NCI-H1092 treated with DMSO at 0.1 percent for 48 hours (cell line): ENCODE results near the gene RUNX3.

Experiments
- DNase-seq: peaks from one replicate; lab custom pipeline; 2025; lab: John Stamatoyannopoulos, UW

The RUNX3 gene

DNA sequence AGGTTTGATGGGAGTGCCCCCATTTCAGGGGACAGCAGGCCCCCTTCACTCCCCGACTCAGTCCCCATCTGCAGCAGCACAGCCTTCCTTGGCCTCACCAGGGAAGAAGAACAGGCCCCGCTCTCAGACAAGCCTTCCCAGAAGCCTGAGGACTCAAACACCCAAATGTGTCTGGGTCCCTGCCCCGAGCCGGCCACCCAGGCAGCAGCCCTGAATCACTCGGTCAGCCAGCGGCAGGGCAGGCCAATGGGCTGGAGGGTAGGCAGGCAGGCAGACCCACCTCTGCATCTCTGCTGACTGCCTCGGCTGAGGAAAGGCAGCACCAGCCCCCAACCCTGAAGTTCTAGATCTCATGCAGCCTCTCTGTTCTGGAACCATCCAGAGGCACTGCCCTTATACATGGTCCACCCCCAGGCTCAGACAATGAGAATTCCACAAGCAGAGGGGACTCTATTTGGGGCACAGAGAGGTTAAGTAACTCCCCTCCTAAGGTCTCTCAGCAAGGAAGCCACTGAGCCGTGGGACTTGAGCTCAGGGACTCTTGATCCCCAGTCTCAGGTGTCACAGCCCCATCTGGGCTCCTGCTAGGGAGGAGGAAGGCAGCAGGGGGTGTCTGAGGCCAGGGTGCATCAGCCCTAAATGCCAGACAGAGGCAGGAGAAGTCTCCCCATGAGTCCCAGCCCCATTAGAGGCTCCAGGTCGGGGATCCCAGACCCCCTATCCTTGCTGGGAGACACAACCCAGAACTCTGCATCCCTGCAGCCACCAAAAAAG, 33.2 kb upstream of the RUNX3 start:
- DNase-seq: no peak

DNA sequence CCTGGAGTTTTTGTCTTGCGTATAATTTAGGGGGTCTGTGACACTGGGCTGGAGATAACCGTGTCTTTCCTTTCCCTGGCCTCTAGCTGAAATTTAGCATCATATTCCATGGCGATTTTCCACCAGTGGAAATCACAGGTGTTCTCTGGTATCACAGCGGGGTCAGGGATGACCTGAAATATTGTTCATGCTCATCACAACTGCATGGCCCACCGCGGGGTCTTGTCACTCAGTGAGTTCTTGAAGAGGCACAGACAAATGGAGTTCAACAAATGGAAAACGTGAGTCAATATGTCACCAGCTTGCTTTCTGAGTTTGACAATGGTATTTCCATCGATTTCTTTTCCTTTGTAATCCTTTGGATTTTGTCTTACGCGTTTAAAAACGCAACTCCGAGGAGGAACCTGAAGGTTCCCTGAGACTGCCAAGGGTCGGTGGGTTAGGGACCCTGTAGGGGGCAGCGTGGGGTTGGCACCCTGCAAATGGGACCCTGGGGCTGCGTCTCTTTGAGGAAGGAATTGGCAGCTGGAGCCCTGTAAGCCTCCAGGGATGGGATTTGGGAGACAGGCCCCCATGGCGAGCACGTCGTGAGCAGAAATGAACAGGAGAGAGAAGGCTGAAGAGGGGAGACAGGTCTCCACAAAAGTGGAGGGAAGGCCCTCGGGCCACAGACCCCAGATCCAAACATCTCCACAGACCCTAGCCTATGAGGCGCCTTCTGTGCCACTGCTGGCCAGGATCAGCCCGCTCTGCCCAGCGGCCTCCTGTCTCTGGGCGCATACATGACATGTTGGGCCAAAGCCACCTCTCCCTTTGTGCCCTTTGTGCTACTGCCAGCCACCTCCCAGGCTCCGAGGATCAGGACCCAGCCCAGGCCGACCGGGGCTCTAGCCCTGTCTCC, 32.1 kb upstream of the RUNX3 start:
- no peak for DNase-seq

DNA sequence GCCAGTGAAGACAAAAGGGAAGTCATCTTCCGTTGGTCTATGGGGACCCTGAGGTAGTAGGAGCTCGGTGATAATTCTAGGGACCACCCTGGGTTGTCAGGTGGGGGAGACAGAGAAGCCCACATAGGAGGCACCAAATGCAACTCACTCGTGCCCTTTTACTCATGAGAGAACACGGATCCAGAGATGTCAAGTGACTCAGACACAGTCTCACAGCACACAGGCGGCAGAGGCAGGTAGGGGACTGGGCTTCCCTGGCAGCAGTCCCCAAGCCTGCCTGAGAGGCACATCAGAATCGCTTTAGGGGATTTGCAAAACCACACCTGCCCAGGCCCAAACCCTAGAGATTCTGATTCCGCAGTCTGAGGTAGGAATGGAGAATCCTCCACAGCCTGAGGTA, 31.3 kb upstream of the RUNX3 start:
- no peak for DNase-seq

DNA sequence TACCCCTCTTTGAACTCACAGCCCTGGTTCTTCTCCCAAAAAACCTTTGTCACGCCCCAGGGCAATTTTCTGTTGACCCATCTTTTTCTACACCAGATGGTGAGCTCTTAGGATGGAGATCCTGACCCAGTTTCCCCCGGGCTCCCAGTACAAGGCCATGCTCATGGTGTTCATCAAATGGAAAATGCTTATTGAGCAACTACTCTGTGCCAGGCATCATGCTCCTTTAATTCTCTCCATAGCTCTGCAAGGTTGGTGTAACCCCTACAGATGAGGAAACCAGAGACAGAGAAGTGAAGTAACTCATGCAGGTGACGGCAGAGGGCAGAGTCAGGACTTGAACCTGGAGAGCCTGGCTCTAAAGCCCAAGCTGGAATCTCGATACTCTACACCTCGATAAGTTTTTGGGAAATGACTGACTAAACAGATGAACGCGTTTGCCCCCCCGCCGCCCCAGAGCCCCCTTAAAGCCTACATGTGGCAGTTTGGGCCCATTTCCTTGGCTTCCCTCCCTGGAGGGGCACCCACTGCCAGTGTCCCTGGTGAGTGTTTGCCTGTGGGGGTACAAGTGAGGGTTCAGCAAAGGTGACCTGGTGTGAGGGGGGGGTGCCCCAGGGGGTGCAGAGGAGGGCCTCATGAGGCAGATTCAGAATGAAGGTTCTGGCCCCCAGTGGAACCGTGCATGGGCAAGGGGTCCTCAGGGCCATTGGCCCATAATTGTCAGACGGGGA, 30.2 kb upstream of the RUNX3 start:
- DNase-seq: no peak

DNA sequence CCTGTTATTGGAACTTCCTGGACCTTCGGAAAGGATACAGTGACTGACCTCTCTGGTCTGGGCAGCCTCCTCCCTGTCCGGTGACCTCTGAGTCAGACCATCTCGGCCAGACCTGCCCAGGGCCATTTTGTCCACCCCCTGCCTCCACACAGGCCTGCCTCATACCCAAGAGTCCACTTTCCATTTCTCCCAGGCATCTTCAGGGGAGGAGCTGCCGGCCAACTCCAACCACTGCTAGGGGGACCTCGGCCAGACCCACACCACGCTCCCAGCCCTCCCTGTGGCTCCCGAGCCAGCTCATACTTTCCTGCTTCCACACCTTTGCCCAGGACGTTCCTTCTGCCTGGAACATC, 29.5 kb upstream of the RUNX3 start:
- no peak for DNase-seq

DNA sequence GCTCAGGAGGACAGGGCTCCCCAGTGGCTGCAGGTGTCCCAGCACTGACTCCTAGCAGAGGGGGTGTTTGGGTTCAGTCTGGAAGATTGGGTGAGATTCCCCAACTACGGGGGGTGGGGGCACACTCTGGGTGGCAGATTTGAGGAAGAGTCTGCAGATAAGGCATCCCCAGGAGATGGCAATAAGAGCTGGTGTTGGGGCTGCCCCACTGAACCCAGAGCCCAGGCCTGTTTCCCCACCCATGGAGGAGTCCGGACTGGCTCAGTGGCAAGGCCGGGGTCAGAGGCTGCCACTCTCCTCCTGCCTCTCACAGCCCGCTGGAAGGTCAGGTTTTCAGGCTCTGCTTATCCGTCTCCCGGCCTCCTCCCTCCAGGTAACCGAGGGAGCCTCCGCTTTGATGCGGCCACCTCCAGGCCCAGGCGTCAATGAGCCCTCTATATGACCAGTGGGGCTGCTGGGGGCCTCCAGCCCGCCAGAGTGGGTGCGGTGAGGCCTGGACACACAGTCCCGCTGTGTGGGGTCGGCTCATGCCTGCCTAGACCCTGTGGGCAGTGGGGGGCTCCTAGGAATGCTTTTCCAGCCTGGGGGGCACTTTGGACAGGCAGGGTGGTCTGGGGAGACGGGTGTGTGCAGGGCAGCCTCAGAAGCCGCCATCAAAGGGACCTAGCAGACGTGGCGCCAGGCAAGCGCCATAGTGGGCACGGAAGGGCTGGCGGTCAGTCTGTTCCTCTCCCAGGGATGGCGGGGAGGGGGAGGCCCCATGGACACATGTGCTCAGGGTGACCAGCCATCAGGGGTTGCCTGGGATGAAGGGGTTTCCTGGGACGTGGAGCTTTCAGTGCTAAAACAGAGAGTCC, 28.9 kb upstream of the RUNX3 start:
- DNase-seq: no peak

DNA sequence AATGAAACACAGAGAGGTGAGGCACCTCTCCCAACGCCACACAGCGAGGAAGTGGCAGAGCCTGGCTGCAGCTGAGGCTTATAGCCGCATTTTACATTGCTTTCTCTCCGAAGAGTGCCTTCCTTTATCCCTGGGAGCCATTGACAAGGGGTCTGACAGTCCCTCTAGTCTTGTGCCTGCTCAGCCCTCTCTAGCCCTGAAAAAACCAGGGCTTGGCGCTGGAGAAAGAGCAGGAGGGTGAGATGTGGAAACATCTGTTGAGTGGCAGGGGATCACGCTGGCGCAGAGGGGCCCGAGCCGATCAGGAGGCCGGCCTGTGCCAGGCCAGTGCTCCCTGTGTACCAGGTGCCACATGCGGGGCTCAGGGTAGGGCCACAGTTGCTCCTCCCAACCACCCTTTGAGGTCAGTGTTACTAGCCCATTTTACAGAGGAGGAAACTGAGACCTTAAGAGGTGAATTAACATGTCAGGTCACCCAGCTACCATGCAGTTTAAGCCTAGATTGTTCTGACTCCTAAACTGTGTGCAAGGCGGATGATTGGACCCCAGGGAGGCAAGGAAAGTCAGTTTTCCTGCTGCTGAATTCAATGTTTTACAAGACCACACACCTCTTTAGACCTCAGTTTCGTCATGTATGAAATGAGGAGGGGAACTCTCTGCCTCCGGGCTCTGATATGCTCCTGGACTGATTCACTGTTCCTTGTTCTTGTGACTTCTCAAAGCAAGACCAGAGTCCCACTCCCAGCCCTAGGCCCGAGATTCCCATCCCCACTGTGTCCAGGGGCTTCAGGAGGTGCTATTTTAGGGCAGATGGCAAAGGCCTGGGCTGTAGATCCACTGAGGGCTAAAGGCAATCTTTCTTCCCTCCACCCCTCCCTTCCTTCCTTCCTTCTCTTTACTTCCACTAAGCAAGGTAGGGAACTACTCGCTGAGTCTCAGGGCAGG, 28.0 kb upstream of the RUNX3 start:
- no peak for DNase-seq

DNA sequence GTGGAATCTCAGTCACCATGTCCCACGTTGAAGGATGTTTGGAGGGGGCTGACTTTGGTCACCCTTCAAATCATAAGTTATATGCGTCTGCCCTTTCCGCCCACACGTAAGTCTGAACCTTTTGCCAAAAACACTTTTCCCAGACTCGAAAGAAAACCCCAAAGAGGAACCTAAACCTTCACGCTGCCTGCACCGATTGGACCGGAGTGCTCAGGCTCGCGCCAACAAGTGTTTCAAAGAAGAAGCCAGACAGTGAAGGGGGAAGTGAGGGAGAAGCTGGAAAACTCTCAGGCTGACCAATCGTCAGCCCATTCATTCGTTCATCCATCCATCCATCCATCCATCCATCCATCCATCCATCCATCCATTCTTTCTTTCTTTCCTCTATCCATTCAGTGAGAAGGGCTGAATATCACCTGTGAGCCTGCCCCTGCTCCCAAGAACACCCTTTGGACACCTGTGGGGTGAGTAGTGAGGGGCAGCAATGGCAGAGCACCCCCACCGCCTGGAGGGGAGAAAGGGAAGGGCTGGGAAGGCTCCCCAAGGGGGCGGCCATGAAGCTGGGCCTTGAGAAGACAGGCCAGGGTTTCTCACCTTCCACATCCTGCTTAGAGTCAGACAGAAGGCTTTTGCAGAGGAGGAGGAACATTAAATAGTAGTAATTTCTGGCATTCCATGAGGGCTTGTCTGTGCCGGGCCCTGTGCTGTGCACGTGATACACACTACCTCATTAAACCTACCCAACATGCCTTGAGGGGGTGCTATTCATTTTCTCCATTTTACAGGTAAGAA, 27.1 kb upstream of the RUNX3 start:
- no peak for DNase-seq

DNA sequence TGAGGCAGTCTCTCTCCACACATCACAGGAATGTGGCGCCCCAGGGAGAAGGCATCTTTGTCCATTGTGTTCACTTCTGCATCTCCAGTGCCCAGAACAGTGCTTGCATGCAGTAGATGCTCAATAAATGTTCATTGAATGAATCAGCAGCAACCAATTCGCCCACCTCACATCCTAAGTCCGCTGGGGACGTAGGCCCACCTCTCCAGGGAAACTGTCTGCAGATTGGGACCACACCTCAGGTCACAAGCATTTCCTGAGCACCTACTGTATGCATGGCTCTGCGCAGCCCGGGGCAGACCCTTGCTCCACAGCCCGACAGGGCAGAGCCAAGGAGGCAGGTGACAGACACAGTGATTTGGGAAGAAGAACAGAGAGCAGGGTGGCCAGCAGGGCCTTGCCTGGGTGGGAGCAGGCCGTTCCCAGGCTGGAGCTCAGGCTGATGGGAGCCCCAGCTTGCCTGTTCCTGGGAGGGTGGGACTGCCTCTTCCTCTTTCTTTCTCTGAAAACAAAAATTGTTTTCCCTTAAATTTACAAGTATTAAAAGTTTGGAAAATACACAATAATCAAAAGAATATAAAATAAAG, 25.8 kb upstream of the RUNX3 start:
- DNase-seq: no peak

DNA sequence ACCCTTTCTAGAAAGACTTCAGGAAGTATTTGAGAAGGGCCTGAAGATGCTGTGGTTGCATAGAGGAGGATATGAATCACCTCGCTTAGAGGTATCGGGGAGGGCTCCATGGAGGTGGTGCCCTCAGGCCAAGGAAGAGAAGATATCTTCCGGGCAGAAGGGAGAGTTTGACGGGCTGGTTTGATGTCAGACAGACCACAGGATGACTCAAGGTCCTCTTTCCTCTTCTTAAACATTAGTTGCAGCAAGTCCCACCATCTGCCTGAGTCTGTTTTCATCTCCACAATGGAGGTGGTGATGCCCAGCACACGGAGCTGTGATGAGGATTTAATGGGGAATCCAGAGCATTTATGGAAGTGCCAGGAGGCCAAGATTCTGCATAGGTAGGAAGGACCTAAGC, 25.1 kb upstream of the RUNX3 start:
- DNase-seq: no peak

DNA sequence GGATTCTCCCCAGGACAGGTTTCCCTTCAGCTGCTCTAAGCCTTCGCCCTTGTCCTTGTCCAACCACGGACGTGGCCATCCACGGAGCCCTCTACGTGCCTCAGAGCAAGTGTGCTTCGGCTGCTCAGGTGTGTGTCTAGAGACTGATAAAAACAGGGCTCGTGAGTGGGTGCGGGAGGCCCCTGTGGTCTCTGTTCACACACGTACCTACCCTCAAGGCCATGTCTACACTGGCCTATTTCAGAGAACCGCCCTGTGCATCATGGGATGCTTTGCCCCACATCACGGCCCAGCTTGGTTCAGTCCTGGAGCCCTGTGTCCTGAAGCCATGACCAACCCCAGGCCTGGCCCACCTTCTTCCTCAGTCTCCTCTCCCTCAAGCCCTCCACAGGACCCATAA, 24.6 kb upstream of the RUNX3 start:
- no peak for DNase-seq

DNA sequence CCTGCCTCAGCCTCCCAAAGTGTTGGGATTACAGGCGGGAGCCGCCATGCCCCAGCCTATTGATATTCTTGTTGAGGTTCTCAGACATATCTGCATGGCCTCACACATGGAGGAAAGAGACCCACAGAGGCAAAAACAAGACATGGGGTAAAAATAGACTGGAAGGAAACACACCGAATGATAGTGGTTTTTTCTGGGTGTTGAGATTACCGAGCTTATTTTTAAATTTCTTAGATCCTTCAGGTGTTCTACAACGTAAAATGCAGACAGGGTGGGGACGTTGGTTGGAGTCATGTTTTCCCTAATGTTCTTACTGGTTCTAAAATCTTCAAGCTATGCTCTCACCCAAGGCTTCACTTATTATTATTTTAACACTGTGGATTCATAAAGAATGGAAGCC, 23.9 kb upstream of the RUNX3 start:
- DNase-seq: no peak

DNA sequence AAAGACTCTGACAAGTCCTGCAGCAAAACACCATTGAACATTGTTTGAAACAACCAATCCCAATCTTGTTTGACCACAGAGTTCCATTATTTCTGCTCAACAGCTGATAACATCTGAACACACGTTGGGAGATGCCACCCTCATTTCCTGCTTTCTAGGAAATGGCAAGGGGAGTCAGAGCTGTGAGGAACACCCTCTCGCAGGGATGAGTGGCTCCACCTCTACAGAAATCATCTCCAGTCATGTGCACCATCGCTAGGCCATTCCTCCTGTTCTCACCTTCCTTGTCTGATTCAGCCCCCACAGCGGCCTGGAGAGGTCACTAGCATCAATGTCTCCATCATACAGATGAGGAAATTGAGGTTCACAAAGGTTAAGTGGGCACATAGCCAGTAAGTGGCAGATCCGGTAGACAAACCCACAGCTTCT, 22.4 kb upstream of the RUNX3 start:
- no peak for DNase-seq

DNA sequence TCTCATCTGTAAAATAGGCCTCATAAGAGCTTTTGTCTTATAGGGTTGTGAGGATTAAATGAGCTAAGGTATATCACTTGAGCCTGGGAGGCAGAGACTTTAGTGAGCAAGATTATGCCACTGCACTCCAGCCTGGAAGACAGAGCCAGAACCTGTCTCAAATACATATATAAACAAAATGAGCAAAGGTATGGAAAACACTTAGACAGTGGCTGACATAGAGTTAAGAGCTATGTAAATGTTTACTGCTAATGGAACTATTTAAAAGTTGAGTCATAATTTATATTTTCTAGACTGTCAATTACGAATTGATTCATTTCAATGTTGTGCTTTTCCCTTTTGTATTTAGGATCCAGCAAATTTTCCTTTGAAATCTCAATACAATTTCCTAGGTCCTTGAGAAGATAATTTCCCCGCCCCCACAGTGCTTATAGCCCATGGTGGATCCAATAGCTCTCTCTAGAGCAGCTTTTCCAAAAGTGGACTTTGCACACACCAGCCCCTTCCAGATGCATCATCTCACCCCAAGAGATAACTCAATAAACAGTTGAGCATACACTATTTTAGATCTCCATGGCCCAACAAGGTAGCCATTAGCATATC, 21.8 kb upstream of the RUNX3 start:
- no peak for DNase-seq

DNA sequence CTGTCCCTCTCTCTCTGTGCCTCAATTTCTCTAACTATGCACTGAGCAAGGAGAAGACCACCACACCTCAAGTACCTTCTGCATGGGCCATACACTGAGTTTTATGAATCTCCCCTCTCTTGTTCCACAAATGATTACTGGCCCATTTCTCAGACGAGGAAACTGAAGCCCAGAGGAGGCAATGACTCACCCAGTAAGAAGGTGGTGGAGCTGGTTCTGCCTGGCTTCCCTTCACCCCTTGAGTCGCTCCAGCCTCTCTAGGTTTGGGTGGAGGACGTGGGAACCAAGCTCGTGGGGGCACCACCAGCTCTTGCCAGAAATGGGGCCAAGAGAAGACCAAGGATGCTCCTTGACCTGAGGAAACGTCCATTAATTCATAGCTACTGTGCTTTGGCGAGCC, 21.3 kb upstream of the RUNX3 start:
- no peak for DNase-seq

DNA sequence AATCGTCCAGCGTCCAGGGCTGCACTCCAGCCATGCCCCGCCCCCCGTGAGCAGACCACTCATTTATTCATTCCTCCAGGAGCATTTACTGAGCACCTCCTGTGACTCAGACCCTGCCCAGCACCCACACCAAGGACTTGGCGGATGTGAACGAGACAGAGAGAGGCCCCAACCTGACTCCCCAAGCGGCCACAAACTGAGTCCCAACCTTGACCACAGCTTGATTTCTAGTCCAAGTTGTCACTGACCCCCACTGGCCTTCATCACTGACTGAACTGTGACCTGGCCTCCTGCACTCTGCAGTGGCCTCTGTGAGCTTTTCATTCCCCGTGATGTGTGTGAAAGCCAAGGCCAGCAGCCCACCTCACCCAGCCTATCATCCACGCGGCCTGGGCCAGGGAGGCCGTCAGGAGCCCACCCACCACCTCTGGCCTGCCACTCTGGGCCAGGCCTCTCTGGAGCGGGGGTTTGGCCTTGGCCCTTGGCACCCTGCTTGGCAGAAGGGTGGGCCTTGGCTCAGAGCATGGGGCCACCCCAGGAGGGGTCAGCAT, 19.3 kb upstream of the RUNX3 start:
- no peak for DNase-seq

DNA sequence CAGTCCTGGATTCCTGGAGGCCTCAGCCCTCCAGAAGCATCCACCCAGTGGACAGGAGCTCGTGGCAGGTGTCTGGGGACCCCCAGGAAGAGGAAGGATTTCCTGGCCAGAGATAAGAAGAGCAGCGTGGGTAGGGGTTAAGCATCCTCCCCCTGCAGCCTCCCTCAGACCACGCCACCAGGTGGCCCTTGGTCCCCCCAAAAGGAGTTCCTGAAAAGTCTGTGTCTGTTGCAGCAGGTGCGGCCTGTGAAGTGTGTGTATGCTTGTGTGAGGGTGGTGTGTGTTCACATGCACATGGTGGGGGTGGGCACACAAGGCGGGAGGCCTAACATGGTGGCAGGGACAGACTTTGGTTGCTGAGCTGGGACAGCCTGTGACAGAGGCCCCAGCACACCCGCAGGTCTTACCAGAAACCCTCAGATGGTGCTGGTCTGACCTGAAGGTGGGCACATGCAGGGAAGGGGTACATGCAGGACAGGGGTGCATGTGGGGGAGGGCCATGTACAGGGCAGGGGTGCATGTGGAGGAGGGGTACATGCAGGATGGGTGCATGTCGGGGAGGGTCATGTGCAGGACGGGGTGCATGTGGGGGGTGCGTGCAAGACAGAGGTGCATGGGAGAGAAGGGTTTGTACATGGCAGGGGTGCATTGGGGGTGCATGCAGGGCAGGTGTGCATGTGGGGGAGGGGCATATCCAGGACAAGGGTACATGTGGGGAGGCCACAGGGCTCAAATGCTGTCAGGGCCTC, 18.2 kb upstream of the RUNX3 start:
- no peak for DNase-seq
